IMR-90 (cell line): ENCODE data around the gene TTC7B. TPM values are rescaled to one million over a fixed set of nuclear protein-coding genes. Genes with fewer than 3 reads are reported as not detected.

Experiments
- ATAC-seq: fragments of 200-7000 bp; cut with Tn5 transposase; 2 replicates; pipeline ENCODE4 v1.9.1; 2020; ENCODE audit warnings: low read depth, mild to moderate bottlenecking, moderate library complexity
- BruUV-seq: library from RNA; stranded (reverse); fragments of 400-500 nt; replicated peaks from 2 replicates; lab custom pipeline; 2021; lab: Mats Ljungman, UMichigan
- CTCF ChIA-PET: fragments of 300-600 bp; formaldehyde crosslinking; extraction: SDS; loops from one replicate; lab custom pipeline; 2021; ENCODE audit warnings: antibody characterized with exemption; lab: Yijun Ruan, JAX
- POLR2A ChIA-PET: fragments of 300-600 bp; sonication (Branson Sonifier 250); formaldehyde crosslinking; loops from one replicate; lab custom pipeline; 2022; ENCODE audit warnings: antibody characterized with exemption; ENCODE audit not compliant: unreplicated experiment; lab: Charles Lee
- DNase-seq: peaks from one replicate; pipeline ENCODE4 v3.0.0; 2013
- H2AFZ ChIP-seq: replicated peaks from 2 replicates; pipeline ENCODE3; 2013; ENCODE audit warnings: low read length, mild to moderate bottlenecking; ENCODE audit not compliant: poor library complexity
- H2AK5ac ChIP-seq: 2 replicates; pipeline ENCODE4 v1.6.1; 2013; ENCODE audit warnings: low read depth, low read length, inconsistent platforms
- H2AK9ac ChIP-seq: replicated peaks from 2 replicates; pipeline ENCODE3; 2013; ENCODE audit warnings: mild to moderate bottlenecking, low read depth, low read length, moderate library complexity; ENCODE audit not compliant: poor library complexity
- H2BK120ac ChIP-seq: 2 replicates; pipeline ENCODE4 v1.6.1; 2013; ENCODE audit warnings: low read depth, low read length, inconsistent platforms
- H2BK15ac ChIP-seq: 3 replicates; pipeline ENCODE4 v1.6.1; 2013; ENCODE audit warnings: low read depth, low read length, inconsistent platforms
- H2BK20ac ChIP-seq: 2 replicates; pipeline ENCODE4 v1.6.1; 2013; ENCODE audit warnings: low read depth, mild to moderate bottlenecking, inconsistent platforms, low read length, moderate library complexity
- H2BK5ac ChIP-seq: 2 replicates; pipeline ENCODE4 v1.6.1; 2013; ENCODE audit warnings: mild to moderate bottlenecking, low read depth, low read length, inconsistent platforms; ENCODE audit not compliant: poor library complexity, severe bottlenecking
- H3K14ac ChIP-seq: replicated peaks from 2 replicates; pipeline ENCODE4 v1.6.1; 2013; ENCODE audit warnings: low read depth, low read length, inconsistent platforms
- H3K18ac ChIP-seq: 2 replicates; pipeline ENCODE4 v1.6.1; 2013; ENCODE audit warnings: low read depth, low read length, control low read depth
- H3K23ac ChIP-seq: 2 replicates; pipeline ENCODE4 v1.6.1; 2013; ENCODE audit warnings: low read depth, low read length, inconsistent platforms
- H3K27ac ChIP-seq: 2 replicates; pipeline ENCODE4 v1.5.1; 2013; ENCODE audit warnings: mild to moderate bottlenecking, control low read depth, low read length; ENCODE audit not compliant: insufficient read depth
- H3K27me3 ChIP-seq: 2 replicates; pipeline ENCODE4 v1.6.1; 2013; ENCODE audit warnings: low read length; ENCODE audit not compliant: control insufficient read depth, insufficient read depth
- H3K36me3 ChIP-seq: 2 replicates; pipeline ENCODE4 v1.6.1; 2013; ENCODE audit warnings: low read length, mixed read lengths; ENCODE audit not compliant: control insufficient read depth, insufficient read depth
- H3K4ac ChIP-seq: 2 replicates; pipeline ENCODE4 v1.6.1; 2013; ENCODE audit warnings: low read depth, low read length, inconsistent platforms
- H3K4me1 ChIP-seq: 2 replicates; pipeline ENCODE4 v1.6.1; 2013; ENCODE audit warnings: low read length, mixed read lengths; ENCODE audit not compliant: control insufficient read depth, insufficient read depth
- H3K4me2 ChIP-seq: 2 replicates; pipeline ENCODE4 v1.6.1; 2013; ENCODE audit warnings: low read depth, mild to moderate bottlenecking, control low read depth, low read length, moderate library complexity
- H3K4me3 ChIP-seq: 2 replicates; pipeline ENCODE4 v1.5.1; 2013; ENCODE audit warnings: low read depth, mild to moderate bottlenecking, control low read depth, low read length, moderate library complexity; ENCODE audit not compliant: insufficient read depth
- H3K56ac ChIP-seq: 2 replicates; pipeline ENCODE4 v1.6.1; 2013; ENCODE audit warnings: low read length, inconsistent platforms; ENCODE audit not compliant: insufficient read depth; ENCODE audit errors: extremely low read depth
- H3K79me1 ChIP-seq, 2 experiments: 2 replicates each; pipeline ENCODE4 v1.6.1; 2013; ENCODE audit warnings: low read length in 2 of 2, inconsistent platforms in 1 of 2, low read depth in 1 of 2
- H3K9ac ChIP-seq: 2 replicates; pipeline ENCODE4 v1.6.1; 2013; ENCODE audit warnings: low read depth, low read length, control low read depth
- H3K9me1 ChIP-seq: 2 replicates; pipeline ENCODE4 v1.6.1; 2013; ENCODE audit warnings: low read length, inconsistent platforms; ENCODE audit not compliant: insufficient read depth
- H3K9me3 ChIP-seq: 2 replicates; pipeline ENCODE4 v1.6.1; 2013; ENCODE audit warnings: low read length; ENCODE audit not compliant: control insufficient read depth, insufficient read depth
- H4K20me1 ChIP-seq: 2 replicates; pipeline ENCODE4 v1.6.1; 2013; ENCODE audit warnings: low read length, inconsistent platforms; ENCODE audit not compliant: insufficient read depth
- H4K5ac ChIP-seq: 2 replicates; pipeline ENCODE4 v1.6.1; 2013; ENCODE audit warnings: mild to moderate bottlenecking, low read depth, low read length, control low read depth
- H4K8ac ChIP-seq, 2 experiments: 2 replicates each; pipeline ENCODE4 v1.6.1; 2013; ENCODE audit warnings: low read depth in 2 of 2, low read length in 2 of 2, control low read depth in 1 of 2, inconsistent platforms in 1 of 2
- H4K91ac ChIP-seq: 2 replicates; pipeline ENCODE4 v1.6.1; 2013; ENCODE audit warnings: low read depth, low read length, inconsistent platforms; ENCODE audit not compliant: insufficient read depth
- BHLHE40 ChIP-seq: fragments of 150-350 bp; IDR thresholded peaks from 2 replicates; pipeline ENCODE4 v1.6.1; 2016; ENCODE audit warnings: mild to moderate bottlenecking, low read depth, low read length
- CEBPB ChIP-seq: IDR thresholded peaks from 2 replicates; pipeline ENCODE4 v1.6.1; 2012; ENCODE audit warnings: low read depth, low read length, improper control_type of control experiment
- CHD1 ChIP-seq: IDR thresholded peaks from 2 replicates; pipeline ENCODE4 v1.6.1; 2012; ENCODE audit warnings: low read depth, low read length, improper control_type of control experiment
- CTCF ChIP-seq: conservative IDR thresholded peaks from 2 replicates; pipeline ENCODE4 v1.5.1; 2012; ENCODE audit warnings: mild to moderate bottlenecking, low read depth, low read length, improper control_type of control experiment
- FOS ChIP-seq: fragments of 150-350 bp; IDR thresholded peaks from 2 replicates; pipeline ENCODE4 v1.6.1; 2016; ENCODE audit warnings: low read depth, low read length
- MAFK ChIP-seq: IDR thresholded peaks from 2 replicates; pipeline ENCODE4 v1.6.1; 2012; ENCODE audit warnings: low read depth, low read length, improper control_type of control experiment
- MAZ ChIP-seq: IDR thresholded peaks from 2 replicates; pipeline ENCODE4 v1.6.1; 2012; ENCODE audit warnings: low read depth, mild to moderate bottlenecking, low read length, improper control_type of control experiment, moderate library complexity, borderline replicate concordance
- MXI1 ChIP-seq: IDR thresholded peaks from 2 replicates; pipeline ENCODE4 v1.6.1; 2012; ENCODE audit warnings: low read depth, mild to moderate bottlenecking, low read length, moderate library complexity, borderline replicate concordance
- NFE2L2 ChIP-seq: fragments of 150-350 bp; IDR thresholded peaks from 2 replicates; pipeline ENCODE4 v1.6.1; 2016; ENCODE audit warnings: low read depth, mild to moderate bottlenecking, low read length
- POLR2A ChIP-seq: IDR thresholded peaks from 2 replicates; pipeline ENCODE4 v1.6.1; 2012; ENCODE audit warnings: mild to moderate bottlenecking, low read depth, low read length
- RAD21 ChIP-seq: IDR thresholded peaks from 2 replicates; pipeline ENCODE4 v1.6.1; 2012; ENCODE audit warnings: low read length, improper control_type of control experiment
- RCOR1 ChIP-seq: IDR thresholded peaks from 2 replicates; pipeline ENCODE4 v1.6.1; 2012; ENCODE audit warnings: mild to moderate bottlenecking, low read length, improper control_type of control experiment; ENCODE audit not compliant: insufficient replicate concordance
- RFX5 ChIP-seq: IDR thresholded peaks from 2 replicates; pipeline ENCODE4 v1.8.0; 2012; ENCODE audit warnings: low read depth, mild to moderate bottlenecking, low read length, moderate library complexity
- SMC3 ChIP-seq: fragments of 150-350 bp; IDR thresholded peaks from 2 replicates; pipeline ENCODE4 v1.6.1; 2016; ENCODE audit warnings: low read depth, mild to moderate bottlenecking, antibody characterized with exemption, low read length, moderate library complexity
- WGBS, 2 experiments: methylation state at CpG; one replicate each; pipeline versions ENCODE4 v1.1.5 to v1.1.7; 2013; ENCODE audit warnings: missing lambda C conversion rate in 2 of 2; ENCODE audit not compliant: insufficient read length in 1 of 2; ENCODE audit errors: extremely low coverage in 2 of 2; 5-methylcytosine and 5-hydroxymethylcytosine counted together
- dilution Hi-C: fragments of 300-500 bp; cut with HindIII; formaldehyde crosslinking; loops from one replicate; pipeline ENCODE4 v1.14.3; 2018; ENCODE audit warnings: low sequenced_read_pairs; ENCODE audit not compliant: unreplicated experiment
- in situ Hi-C: fragments of 300-500 bp; cut with MboI; formaldehyde crosslinking; loops from 3 replicates; pipeline ENCODE4 v1.14.3; 2019; ENCODE audit warnings: low sequenced_read_pairs, inconsistent platforms, mixed read lengths
- intact Hi-C: fragments of 100-400 bp; cut with micrococcal nuclease; formaldehyde crosslinking; loops from 2 replicates; pipeline ENCODE4 v1.10.0; 2022
- polyA plus RNA-seq, 3 experiments: library from polyadenylated mRNA; depleted of rRNA; stranded (reverse); fragments of >200 nt; gene quantifications; 2 replicates each; pipeline ENCODE4 v1.2.3, GENCODE V29; 2012; ENCODE audit warnings: low replicate concordance in 1 of 3
- total RNA-seq: library from RNA; depleted of rRNA; stranded (reverse); fragments of >200 nt; gene quantifications from 2 replicates; pipeline ENCODE4 v1.2.3, GENCODE V29; 2012
- TF ChIP-seq, protein P1 (sequence below): fragments of 150-350 bp; IDR thresholded peaks from 2 replicates; pipeline ENCODE4 v1.6.1; 2016; ENCODE audit warnings: low read depth, mild to moderate bottlenecking, low read length, moderate library complexity, borderline replicate concordance
- TF ChIP-seq, protein P2 (sequence below): fragments of 150-350 bp; IDR thresholded peaks from 2 replicates; pipeline ENCODE4 v1.6.1; 2017; ENCODE audit warnings: mild to moderate bottlenecking, antibody characterized with exemption, low read length, low read depth

TTC7B gene
- total and polyA plus RNA-seq, 2 of the 4 experiments (the other 2 are of a cell fraction) = 18.1 to 35.3 TPM

DNA sequence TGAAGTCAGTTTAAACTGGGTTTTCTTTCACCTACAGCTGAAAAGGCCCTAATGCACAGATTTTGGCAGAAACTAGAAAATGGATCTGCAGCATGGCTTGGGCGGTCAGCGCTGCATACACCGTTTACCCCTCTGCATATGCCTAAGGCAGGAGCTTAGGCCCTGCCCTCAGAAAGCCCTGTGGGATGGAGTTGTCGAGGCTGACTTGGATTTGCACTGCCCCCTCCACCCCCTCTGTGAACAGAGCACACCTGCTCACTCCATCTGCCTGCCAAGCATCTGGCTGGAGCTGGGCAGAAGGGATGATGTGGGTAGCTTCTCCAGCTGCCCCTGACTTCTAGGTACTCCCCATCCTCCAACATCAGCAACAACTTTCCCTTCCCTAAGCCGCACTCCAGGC, 41.9 kb downstream of the TTC7B start:
- H3K9me3 ChIP-seq = no peaks in the 10 kb centered on the region
- dilution Hi-C loops = no loop called here
- H4K8ac ChIP-seq = no peak overlapping the region
- H3K14ac ChIP-seq = no peak overlapping the region
- H3K56ac ChIP-seq = no peak overlapping the region
- no peak overlapping the region for H4K91ac ChIP-seq
- no peaks in the 10 kb centered on the region for H3K27me3 ChIP-seq
- no peak overlapping the region for H3K4me2 ChIP-seq
- no peak overlapping the region for H2AFZ ChIP-seq
- ATAC-seq (no peak), DNase-seq (no peak)
- TF ChIP-seq RCOR1 (no peak), SMC3 (no peak), CHD1 (no peak), CEBPB (no peak), FOS (no peak), RAD21 (no peak), MAFK (no peak), BHLHE40 (no peak), MXI1 (no peak), NFE2L2 (no peak), MAZ (no peak), RFX5 (no peak), CTCF (no peak), POLR2A (no peak)
- TF ChIP-seq, protein P1, sequence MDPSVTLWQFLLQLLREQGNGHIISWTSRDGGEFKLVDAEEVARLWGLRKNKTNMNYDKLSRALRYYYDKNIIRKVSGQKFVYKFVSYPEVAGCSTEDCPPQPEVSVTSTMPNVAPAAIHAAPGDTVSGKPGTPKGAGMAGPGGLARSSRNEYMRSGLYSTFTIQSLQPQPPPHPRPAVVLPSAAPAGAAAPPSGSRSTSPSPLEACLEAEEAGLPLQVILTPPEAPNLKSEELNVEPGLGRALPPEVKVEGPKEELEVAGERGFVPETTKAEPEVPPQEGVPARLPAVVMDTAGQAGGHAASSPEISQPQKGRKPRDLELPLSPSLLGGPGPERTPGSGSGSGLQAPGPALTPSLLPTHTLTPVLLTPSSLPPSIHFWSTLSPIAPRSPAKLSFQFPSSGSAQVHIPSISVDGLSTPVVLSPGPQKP = no peak
- TF ChIP-seq, protein P2, sequence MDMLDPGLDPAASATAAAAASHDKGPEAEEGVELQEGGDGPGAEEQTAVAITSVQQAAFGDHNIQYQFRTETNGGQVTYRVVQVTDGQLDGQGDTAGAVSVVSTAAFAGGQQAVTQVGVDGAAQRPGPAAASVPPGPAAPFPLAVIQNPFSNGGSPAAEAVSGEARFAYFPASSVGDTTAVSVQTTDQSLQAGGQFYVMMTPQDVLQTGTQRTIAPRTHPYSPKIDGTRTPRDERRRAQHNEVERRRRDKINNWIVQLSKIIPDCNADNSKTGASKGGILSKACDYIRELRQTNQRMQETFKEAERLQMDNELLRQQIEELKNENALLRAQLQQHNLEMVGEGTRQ = no peak
- H2AK9ac ChIP-seq = no peak overlapping the region
- in situ Hi-C loops = no loop called here
- H2BK20ac ChIP-seq = no peak overlapping the region
- no CpG with 5 or more reads among the region's 5 CpGs for WGBS, 2 experiments
- H4K20me1 ChIP-seq = no peaks in the 10 kb centered on the region
- H3K79me1 ChIP-seq = no peaks in the 10 kb centered on the region
- H3K36me3 ChIP-seq = peaks cover 13% of the 10 kb centered on the region; the same call in 1 of the 2 replicates
- peaks cover 2% of the 10 kb centered on the region; the same call in 1 of the 2 replicates for H3K9me1 ChIP-seq
- H2BK5ac ChIP-seq = no peak overlapping the region
- H2BK15ac ChIP-seq = no peak overlapping the region
- ChIA-PET POLR2A (no interaction called here), CTCF (no interaction called here)
- H2BK120ac ChIP-seq = no peak overlapping the region
- intact Hi-C loops = no loop called here
- no peaks in the 10 kb centered on the region for H3K4me1 ChIP-seq
- H3K18ac ChIP-seq = no peak overlapping the region
- no peak overlapping the region for H3K4ac ChIP-seq
- no peak overlapping the region for H4K5ac ChIP-seq
- no peak overlapping the region for H3K9ac ChIP-seq
- no TSS peak for BruUV-seq
- no peak overlapping the region for H3K27ac ChIP-seq
- no peak overlapping the region for H3K4me3 ChIP-seq
- H3K23ac ChIP-seq = no peak overlapping the region
- H2AK5ac ChIP-seq = no peak overlapping the region
